GM18502 (cell line): ENCODE measurements around the gene FGF2.
A peak's percentile ranks its signal among the peaks of the same experiment; 100 is the strongest.
"Not testable (repeated sequence)": the region's sequence is repeated elsewhere in the genome, so short reads cannot be mapped to it uniquely, and the experiment has no call there.

Experiments used
- ATAC-seq: cut with Tn5 transposase; IDR thresholded peaks from one replicate; pipeline ENCODE4 v1.9.1; 2021; ENCODE audit warnings: mild to moderate bottlenecking; ENCODE audit not compliant: unreplicated experiment, poor library complexity

Gene FGF2

GRCh38 chr4:122826553-122827257, at the start of gene FGF2:
Gene FGF2, plus strand, starts transcription at chr4:122826831. Its CDS starts 344 bp downstream, at chr4:122827175.
- ATAC-seq = peak; percentile 24

GRCh38 chr4:122776916-122777315, 49.7 kb upstream of the FGF2 start:
- no peak for ATAC-seq

- ATAC-seq = no peak
These were observed 48.6 kb upstream of the FGF2 start for GRCh38 chr4:122777846-122778673.

- no peak for ATAC-seq
These were observed 45.1 kb upstream of the FGF2 start for GRCh38 chr4:122781486-122781885.

- ATAC-seq = no peak
These were observed 43.1 kb upstream of the FGF2 start for GRCh38 chr4:122783301-122784215.

- no peak for ATAC-seq
These were observed 42.4 kb upstream of the FGF2 start for GRCh38 chr4:122784261-122784660.

- no peak for ATAC-seq
These were observed 41.5 kb upstream of the FGF2 start for GRCh38 chr4:122785099-122785498.

- peak; percentile 66 for ATAC-seq
These were observed 40.3 kb upstream of the FGF2 start for GRCh38 chr4:122786296-122786695.

- ATAC-seq = not testable (repeated sequence)
These were observed 39.7 kb upstream of the FGF2 start for GRCh38 chr4:122786920-122787319.

GRCh38 chr4:122787940-122788339, 38.7 kb upstream of the FGF2 start:
- no peak for ATAC-seq

GRCh38 chr4:122788935-122789334, 37.7 kb upstream of the FGF2 start:
- ATAC-seq = no peak

GRCh38 chr4:122793811-122794210, 32.8 kb upstream of the FGF2 start:
- no peak for ATAC-seq

GRCh38 chr4:122796801-122797404, 29.7 kb upstream of the FGF2 start:
- ATAC-seq = no peak

- no peak for ATAC-seq
These were observed 29.1 kb upstream of the FGF2 start for GRCh38 chr4:122797405-122798094.

- ATAC-seq = peak; percentile 34
These were observed 28.5 kb upstream of the FGF2 start for GRCh38 chr4:122798101-122798500.

GRCh38 chr4:122798917-122799316, 27.7 kb upstream of the FGF2 start:
- ATAC-seq = no peak

- no peak for ATAC-seq
These were observed 22.8 kb upstream of the FGF2 start for GRCh38 chr4:122803788-122804208.

- ATAC-seq = no peak
These were observed 19.5 kb upstream of the FGF2 start for GRCh38 chr4:122806981-122807679.

GRCh38 chr4:122810669-122811068, 16.0 kb upstream of the FGF2 start:
- no peak for ATAC-seq
